Stimulated activated CD4-positive, alpha-beta T cell treated with anti-CD3 and anti-CD28 coated beads, Interleukin-15, amount 100 ng/mL, for 48 hours (primary cell): Measurements from ENCODE around the gene TOMM70.
"Not testable (repeated sequence)": the region's sequence is repeated elsewhere in the genome, so short reads cannot be mapped to it uniquely, and the experiment has no call there.

Source experiments
- DNase-seq, 2 donors: peaks; one replicate each; pipeline ENCODE4 v3.0.0-alpha.2; 2020; ENCODE audit warnings: low read depth in 2 of 2

The TOMM70 gene

DNA sequence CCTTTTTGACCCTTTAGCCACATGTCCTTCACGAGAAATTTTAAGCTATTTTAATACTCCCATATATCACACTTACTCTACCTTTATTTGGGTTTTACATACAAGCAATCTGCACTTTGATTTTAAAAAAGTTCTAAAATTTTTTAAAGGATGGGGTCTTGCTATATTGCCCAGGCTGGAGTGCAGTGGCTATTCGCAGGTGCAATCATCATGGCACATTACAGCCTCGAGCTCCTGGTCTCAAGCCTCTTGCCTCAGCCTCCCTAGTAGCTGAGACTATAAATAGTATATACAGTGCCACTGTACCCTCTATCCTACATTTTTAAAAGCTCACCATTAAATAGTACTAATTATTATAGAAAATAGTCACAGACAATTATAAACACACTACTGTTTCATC is 36.5 kb downstream of the TOMM70 start:
- DNase-seq, result no peak

DNA sequence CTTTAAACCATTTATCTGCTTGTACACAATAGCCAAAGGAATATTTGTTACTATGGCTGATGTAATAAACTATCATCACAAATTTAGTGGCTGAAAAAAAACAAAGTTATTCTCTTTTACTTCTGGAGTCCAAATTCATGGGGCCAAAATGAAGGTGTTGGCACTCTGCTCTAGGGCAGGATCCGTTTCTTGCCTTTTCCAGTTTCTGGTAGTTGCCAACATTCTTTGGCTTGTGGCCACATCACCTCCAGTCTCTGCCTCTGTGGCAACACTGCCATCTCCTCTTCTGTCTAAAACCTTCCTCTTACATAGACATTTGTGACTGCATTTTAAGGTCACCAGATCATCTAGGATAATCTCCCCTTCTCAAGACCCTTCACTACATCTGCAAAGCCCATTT is 39.0 kb downstream of the TOMM70 start:
- no peak for DNase-seq

DNA sequence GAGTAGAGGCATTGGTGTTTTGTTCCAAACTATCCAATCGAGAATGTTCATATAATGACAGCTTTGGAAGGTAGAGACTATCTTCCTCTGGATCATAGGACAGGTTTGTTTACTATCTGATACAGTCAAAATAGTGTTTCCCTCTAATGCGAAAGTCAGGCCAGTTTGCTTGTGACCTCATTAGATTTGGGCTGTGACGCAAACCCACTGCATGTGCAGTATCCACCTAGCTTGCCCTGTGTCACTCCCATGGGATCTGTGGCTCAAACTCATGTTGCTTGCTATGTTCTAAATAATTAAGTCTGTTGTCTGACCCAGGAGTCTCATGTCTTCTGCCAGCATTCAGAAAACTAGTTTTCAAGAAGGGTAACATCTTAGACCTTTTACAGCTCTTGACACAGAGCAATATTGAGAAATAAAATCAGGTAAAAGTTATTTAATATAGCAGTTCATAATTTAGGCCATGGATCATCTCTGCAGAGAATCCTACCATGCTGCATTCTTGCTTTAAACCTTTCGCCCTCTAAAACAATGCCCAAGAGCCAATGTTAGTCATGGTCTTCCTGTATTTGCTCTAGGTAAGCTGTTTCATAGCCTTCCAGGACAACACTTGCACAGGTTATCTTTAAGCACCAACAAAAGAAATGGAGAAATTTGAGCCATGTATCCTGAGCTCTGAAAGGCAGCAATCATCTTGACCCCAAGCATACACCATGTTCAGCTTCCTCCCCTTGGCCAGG is 40.0 kb downstream of the TOMM70 start:
- no peak for DNase-seq

DNA sequence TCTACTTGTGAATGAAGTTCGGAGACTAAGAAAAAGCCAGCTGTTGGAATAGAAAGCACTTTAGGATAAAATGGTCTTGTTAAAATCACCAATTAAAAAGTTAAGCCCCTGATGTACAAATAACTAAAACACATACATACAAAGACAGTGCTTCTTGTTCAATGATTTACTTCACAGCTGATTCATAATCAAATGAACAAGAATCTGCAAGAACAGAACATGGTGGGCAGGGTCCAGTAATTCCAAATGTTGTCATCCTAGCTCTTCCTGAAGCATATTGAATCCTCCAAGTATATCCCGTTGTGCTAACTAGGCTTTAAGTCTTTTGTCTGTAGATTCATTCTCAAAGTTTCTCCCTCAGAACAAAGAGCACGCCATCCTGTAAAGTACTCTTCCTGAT is 41.9 kb downstream of the TOMM70 start:
- DNase-seq, result no peak

DNA sequence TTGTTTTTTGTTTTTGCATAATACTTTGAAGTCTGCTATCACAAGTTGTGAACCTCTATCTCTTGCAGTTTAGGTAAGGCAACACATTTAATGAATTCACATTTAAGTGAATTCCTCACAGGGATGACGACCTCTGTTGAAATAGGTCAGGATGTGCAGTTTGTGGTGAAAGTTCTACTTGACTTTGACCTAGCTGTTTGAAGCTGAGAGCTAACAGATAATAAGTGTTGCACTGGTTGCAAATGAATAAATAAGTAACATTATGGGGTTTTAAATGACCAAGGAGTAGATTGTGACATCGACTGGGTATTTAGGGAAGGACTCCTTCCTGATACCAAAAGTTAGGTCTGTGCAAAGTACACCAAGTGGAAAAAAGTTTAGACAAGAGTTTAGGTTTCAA is 42.5 kb downstream of the TOMM70 start:
- DNase-seq, result no peak

DNA sequence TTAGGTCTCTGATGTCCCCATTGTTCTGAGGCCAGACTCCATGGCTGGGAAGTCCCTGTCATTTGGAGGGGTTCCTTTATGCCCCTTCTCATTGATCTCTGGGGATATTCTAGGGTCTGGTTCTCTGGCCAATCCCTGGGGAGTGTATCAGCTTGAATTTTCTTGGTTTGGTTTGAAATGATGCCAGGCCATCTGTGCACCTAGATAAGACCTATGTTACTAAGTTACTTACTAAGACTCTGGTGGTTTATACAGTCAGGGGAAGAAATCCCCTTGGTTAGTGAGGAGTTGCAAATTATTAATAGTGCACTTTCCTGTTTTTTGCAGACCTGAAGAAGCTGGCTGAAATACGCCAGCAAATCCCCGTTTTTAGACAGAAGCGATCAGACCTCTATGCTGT is 46.0 kb downstream of the TOMM70 start:
- no peak for DNase-seq

DNA sequence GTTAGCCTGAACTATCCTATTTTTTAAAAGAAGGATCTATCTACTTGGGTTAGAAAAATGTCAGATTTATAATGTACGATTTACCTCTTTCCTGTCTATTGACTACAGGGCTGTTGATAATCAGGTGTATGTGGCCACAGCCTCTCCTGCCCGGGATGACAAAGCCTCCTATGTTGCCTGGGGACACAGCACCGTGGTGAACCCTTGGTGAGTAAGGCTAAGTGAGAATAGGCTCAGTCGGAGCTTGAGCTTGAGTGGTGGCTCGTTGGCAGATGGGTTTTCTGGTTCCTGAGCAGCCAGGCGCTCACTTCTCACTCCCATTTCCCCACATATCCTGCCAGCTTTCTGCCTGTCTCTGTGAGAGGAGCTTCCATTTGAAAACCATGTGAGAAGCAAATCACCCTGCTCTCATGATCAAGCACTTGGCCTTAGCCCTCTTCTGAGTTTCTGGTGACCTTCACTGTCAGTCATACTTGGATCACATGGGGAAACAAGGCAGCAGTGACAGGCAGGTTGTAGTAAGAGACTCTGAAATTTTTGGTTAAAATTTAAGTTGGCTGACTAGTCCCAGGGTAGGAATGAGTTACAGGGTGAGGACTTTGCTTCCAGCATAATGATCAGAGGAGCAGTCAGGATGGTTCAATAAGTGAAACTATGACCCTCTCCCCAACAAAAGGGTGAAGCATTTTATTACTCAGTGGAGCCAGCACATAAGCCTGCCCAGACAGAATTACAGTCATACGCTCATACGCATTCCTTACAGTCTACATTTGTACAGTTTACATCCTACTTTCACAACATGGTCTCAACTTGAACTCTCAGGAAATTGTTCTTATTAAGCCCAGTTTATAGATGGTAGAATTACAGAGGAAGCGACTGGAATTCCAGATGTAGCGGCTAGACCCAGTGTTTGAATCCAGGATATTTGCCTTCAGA is 48.3 kb downstream of the TOMM70 start:
- DNase-seq, result no peak

DNA sequence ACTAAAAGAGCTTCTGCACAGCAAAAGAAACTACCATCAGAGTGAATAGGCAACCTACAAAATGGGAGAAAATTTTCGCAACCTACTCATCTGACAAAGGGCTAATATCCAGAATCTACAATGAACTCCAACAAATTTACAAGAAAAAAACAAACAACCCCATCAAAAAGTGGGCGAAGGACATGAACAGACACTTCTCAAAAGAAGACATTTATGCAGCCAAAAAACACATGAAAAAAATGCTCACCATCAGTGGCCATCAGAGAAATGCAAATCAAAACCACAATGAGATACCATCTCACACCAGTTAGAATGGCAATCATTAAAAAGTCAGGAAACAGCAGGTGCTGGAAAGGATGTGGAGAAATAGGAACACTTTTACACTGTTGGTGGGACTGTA is 49.1 kb downstream of the TOMM70 start:
- DNase-seq, result not testable (repeated sequence)

DNA sequence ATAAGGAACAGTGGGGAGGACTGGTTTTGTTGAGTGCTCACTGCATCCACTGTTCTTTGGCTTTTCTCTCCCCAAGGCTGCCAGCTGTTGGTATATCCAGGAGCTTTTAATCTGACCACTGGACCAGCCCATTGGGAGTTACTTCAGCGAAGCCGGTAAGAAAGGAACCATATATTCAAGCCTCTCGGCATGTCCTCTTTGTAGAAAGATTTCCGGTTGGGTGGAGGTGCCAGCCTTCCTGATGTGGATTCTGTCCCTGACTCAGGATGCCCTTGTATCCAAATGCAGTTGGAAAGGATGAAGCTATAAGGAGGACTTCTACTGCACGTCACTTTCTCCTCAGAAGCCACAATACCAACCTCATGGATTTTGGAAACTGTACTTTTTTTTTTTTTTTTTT is 52.2 kb downstream of the TOMM70 start:
- no peak for DNase-seq

DNA sequence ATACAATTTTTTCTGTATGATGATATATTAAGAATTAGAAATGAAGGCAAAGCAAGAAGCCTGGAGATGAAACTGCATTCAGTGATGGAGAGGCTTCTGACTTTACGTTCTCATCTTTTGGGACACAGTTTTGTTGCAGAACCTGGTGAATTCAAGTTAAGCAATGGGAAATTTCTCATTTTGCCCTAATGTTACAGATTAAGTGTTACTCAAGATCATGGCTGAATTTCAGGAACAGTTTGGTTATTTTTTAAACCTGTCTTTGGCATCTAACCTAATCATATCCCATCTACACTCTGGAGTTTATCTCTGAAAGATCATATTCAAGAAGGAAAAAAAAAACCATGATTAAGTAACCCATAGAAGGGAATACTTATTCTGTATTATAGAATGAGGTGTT is 60.4 kb downstream of the TOMM70 start:
- DNase-seq, result no peak

DNA sequence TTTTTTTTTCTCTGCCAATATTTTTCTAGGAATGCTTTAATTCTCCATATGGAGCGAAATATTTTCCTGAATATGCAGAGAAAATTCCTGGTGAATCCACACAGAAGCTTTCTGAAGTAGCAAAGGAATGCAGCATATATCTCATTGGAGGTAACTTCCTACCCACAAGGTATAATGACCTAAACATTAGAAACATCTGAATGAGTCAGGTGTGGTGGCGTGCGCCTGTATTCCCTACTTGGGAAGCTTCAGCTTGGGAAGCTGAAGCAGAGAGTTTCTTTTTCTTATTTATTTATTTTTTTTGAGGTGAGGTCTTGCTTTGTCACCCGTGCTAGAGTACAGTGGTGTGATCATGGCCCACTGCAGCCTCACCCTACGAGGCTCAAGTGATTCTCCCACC is 61.1 kb downstream of the TOMM70 start:
- no peak for DNase-seq

DNA sequence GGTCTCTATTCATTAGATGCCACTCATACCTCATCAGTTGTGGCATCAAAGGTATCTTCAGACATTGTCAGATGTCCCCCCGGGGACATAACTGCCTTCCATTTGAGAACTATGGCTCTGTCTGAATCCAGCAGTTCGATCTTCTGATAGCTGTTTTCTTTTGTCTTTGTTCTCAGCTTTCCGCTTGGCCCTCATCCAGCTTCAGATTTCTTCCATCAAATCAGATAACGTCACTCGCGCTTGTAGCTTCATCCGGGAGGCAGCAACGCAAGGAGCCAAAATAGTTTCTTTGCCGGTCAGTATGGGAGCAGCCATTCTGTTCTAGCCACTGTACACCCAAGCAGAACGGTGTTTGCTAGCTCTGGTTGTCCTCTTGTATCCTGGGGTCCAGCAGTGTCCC is 62.0 kb downstream of the TOMM70 start:
- DNase-seq, result no peak

DNA sequence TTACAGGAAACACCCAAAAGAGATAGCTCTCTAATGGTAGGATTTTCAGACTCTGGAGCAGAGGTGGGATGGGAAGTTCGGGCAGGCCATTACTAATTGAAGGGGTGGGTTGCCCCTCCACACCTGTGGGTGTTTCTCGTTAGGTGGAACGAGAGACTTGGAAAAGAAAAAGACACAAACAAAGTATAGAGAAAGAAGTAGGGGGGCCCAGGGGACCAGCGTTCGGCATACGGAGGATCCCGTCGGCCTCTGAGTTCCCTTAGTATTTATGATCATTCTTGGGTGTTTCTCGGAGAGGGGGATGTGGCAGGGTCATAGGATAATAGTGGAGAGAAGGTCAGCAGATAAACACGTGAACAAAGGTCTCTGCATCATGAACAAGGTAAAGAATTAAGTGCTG is 64.7 kb downstream of the TOMM70 start:
- DNase-seq, result not testable (repeated sequence)

DNA sequence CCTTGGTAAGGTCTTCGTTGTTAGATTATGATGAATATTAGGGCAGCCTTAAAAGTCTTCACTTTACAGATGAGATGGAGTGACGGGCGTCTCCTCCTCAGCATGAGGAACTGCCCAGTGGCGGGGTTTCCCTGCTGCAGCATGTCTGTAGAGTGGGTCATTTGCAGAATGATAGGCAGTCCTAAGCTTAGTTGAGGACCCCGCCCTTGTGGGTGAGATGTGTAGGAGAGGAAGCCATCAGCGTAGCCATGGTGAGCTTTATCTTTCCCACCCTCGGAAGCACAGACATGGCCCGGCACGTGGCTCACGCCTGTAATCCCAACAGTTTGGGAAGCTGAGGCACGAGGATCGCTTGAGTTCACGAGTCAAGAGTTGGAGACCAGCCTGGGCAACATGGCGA is 65.5 kb downstream of the TOMM70 start:
- DNase-seq, result no peak

DNA sequence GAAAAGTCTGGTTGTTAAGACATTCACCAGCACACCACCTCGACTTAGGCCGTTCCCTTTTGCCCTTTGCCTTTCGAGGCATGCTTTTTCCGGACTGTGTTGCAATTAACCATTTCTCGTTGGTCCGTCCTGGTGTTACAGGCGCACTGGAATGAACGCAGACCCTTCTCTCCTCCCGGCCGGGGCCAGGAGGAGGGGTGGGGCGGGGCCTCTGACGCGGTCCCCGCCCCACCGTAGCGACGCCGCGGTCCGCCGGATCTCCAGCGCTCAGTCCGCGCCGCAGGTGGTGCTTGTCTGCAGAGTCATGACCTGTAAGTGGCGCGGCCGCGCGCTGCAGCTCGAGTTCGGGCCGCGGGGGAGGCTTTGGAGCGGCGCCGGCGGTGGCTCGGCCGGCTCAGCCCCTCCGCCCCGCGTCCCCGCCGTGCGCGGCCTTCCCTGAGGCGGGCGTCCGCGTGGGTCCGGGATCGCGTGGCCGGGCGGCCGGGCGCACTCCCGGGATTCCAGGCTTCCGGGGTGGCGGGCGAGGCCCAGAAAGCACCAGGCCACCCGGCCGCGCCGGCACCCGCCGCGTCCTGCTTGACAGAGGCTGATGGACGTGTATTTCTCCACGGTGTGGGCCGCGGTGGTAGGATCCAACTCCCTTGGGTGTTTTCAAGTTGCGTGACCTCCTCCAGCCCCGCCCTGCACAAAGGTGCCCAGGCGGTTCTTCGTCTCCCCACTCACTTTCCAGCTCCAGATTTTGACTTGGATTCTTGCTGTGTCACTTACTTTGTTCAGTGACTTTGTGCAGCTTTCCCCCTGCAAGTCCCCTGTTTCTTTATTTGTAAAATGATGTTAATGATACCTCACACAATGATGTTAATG is 66.2 kb downstream of the TOMM70 start, which contains the start of gene NIT2:
Gene NIT2 (plus strand): TSS at position 270 of the 864 bp plus-strand sequence. CDS start 35 bp downstream, at position 305.
- peak; percentile 64 to 75 for DNase-seq

DNA sequence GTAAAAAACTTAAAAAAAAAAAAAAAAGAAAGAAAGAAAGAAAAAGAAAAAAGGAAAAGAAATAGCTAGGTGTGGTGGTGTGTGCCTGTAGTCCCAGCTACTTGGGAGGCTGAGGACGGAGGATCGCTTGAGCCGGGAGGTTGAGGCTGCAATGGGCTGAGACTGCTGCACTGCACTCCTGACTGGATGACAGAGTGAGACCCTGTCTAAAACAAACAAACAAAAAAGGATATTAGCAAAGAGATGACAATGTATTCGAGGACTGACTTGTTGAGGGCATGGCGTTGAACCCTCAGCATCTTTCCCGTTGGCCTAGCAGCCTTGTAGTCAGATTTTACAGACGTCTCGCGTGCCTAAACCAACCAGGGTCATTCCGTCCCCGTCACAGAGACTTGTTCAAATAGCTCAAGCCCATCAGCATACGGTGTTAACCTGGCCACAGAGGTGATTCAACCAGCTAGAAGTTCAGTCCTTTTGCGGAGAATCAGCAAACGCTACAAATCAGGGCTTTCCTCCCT is 66.9 kb downstream of the TOMM70 start:
- DNase-seq, result no peak

DNA sequence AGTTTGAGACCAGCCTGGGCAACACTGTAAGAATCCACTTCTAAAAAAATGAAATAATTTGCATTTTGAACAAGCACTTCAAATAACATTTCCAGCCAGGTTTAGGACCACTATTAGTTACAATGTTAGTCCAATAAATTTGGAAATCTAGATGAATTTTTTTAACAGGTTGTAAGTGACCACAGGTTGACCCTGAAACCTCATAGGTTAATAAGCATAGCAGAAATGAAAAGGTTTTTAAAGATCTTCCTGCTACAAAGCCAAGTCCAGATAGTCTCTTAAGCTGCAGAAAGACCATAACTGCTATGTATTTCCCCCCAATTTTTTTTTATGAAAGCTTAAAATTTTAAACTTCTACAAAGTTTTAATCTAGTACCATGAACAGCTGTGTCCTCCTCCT is 67.8 kb downstream of the TOMM70 start:
- no peak for DNase-seq

DNA sequence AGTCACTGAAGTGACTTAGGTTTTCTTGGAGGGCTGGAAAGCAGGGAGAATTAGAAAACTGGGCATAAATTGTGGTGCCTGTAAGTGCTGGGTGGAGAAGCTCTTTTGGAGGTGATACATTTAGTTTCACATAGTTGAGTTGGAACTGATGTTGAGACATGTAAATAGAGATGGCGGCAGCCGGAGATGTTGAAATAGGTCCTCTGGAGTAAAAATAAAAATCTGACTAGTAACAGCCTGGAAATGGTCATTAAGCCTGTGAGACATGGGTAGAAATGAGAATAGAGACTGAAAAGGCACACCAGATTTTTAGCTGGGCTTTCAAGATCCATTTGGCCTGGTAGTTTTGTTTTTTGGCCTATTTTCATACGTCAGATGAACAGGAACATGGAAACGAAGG is 69.2 kb downstream of the TOMM70 start:
- DNase-seq, result no peak

DNA sequence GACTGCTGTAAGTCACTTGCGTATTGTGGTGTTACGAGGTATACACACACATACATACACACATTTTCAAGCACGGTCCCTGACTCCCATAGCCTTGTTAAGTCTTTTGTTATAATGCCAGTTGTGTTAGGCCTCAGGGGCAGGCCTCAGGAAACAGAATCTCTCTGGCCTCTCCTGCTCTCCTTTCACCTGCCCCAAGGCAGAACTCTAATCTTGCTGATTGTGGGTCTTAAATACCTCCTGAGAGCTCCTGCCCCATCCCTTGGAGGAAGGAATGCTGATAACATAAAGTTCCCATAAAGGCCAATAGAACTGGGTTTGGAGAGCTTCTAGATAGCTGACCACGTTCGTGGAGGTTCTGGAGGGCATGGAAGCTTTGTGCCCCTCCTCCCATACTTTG is 70.2 kb downstream of the TOMM70 start:
- no peak for DNase-seq

DNA sequence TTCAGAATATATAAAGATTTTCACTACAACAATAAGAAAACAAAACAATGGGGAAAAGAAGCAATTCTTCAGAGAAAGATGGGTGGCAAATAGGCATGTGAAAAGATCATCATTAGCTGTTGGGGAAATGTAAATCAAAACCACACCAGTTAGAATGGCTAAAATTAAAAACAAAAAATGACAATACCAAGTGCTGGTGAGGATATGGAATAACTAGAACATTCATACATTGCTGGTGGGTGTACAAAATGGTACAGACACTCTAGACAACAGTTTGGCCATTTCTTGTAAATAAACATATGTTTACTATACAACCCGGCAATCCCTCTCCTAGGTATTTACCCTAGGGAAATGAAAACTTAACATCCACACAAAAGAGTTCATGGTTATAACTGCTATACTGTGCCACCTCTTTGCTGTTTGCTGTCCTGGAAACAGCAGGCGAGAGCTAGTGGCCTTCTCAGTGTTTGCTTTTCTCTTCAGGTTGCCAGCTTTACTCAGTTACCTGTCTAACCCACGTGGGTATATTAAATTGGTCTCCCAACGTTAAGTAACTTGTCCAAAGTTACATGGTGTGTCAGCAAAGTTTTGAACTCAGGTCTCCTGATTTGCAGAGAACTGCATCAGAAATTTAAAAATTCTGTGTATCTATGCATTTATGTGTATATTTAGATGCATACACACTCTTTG is 70.9 kb downstream of the TOMM70 start:
- no peak for DNase-seq

DNA sequence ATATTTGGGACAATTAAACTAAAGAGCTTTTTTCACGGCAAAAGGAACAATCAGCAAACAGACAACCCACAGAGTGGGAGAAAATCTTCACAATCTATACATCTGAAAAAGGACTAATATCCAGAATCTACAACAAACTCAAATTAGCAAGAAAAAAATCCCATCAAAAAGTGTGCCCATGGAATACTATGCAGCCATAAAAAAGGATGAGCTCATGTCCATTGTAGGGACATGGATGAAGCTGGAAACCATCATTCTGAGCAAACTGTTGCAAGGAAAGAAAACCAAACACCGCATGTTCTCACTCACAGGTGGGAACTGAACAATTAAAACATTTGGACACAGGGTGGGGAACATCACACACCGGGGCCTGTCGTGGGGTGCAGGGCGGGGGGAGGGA is 73.5 kb downstream of the TOMM70 start:
- DNase-seq, result not testable (repeated sequence)
